SU-DHL-6 (cell line): Measurements from ENCODE around the gene KDM2B.

Experiments used
- CTCF ChIP-seq: fragments of 200-600 bp; sonication (generic); IDR thresholded peaks from one replicate; pipeline ENCODE4 v1.5.1; 2017; ENCODE audit warnings: antibody characterized with exemption, mild to moderate bottlenecking, low read length, moderate library complexity; ENCODE audit not compliant: insufficient read depth, poor library complexity, severe bottlenecking
- EZH2phosphoT487 ChIP-seq: fragments of 200-600 bp; sonication (generic), shearing (Covaris generic); conservative IDR thresholded peaks from 2 replicates; pipeline ENCODE4 v1.6.1; 2018; ENCODE audit warnings: mild to moderate bottlenecking, antibody characterized with exemption, low read length, moderate library complexity, mixed read lengths

GRCh38 chr12:121532503-121533393 lies 48.1 kb downstream of the KDM2B start:
- TF ChIP-seq CTCF (no peak), EZH2phosphoT487 (no peak)
